HG03196 (cell line): ENCODE results near the gene FKRP.
A peak's percentile ranks its signal among the peaks of the same experiment; 100 is the strongest.

ENCODE experiments used
- ATAC-seq: cut with Tn5 transposase; IDR thresholded peaks from one replicate; pipeline ENCODE4 v1.9.1; 2021; ENCODE audit not compliant: unreplicated experiment

Gene FKRP

DNA sequence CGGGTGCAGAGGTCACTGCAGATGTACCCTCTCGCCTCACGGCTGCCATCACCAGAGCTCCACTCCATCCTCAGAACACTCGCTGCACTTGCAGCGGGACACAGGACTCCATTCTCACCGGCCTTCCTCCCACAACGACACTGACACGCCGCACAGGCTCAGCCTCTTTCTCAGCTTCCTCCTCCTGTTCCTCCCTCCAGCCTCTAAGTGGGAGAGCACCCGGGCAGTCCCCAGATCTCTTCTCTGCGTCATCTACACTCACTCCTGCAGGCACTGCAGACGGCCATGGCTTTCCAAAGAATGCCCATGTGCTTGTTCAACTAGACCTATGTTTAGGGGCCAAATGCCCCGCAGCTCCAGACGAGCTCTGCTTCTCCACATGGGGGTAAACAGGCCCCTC lies 14.3 kb upstream of the FKRP start:
- no peak for ATAC-seq

DNA sequence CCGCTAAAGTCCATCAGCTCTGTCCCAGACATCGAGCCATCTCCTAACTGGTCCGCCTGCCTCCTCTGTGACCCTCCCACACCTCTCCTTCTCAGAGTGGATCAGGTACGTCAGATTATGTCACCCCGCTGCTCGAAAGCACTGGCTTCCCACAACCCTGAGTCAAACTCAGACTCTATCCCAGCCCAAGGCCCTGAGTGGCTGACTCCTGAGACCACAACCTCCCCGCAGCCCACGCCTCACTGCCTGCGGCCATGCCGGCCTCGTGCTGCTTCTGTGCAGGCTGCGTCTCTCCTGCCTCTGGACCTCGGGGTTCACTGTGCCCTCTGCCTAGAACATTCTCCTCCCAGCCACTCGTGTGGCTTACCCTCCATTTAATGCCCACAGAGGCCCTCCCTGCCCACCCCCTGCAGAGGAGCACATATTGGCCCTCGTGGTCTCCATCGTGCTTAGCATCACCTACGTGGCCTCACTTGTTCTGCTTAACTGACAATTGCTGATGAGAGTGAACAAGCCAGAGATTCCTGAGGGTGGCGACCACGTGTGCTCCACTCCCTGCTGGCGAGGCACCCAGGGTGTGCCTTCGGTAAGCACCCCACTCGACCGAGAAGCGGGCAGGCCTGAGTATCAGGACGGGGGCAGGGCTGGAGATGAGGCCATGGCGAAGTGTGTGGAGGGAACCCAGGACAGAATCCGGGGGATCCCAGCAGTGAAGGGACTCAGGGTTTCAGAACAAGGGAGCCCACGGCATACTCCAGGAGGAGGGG lies 13.5 kb upstream of the FKRP start:
- ATAC-seq = no peak

DNA sequence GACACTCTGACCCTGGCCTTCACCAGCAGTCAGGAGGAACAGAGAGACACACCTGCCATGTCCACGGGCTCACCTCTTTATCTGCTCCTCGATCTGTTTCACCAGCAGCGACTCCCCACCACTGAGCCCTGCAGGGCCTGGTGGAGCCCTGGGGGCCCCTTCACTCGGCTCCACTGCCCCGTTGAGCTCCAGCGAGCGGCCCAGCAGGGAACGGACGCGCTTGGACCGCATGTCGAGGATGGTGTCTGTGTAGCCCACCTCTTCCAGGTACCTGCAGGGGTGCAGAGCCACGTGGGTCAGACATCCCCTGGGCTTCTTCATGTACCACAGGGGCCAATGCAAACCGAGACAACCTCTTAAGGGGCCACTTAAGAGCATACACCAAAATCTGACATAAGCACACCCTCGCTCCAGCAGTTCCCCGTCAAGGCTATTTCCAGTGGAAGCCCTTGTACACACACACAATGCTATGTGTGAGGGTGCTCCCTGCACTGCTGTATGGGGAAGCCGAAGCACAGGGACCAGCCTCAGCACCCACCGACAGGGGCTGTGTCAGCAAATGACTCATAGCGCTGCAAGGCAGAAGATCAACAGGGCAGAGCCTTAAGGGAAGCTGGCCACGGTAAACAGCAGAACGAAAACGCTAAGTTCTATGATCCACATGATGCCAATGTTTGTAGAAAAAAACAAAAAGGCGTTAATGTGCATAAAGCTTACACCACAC lies 12.7 kb upstream of the FKRP start:
- no peak for ATAC-seq

DNA sequence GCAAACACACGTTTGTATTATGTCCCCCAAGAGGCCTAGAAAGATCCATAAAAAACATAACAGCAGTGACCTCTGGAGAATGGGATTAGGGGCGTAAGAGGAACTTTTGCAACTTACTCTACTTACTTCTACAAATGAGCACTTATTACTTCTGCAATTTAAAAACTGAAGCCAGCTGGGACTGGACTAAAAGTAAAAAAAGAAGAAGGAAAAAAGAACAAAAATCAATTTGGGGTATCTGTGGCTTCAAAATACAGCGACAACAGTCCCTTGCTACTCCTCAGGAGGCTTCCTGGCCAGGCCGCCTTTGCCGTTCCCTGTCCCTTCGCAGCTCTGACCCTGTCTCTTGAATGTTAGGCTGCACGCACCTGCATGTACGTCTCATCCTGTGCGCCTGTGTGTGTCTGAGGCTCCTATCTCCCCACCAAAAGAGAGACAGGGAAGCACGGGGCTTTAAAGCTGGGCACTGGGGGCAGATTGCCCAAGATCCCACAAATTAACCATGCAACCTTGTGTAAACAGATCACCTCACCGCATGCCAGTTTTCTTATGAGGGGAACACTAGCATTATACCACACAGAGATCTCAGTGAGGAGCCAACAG lies 12.1 kb upstream of the FKRP start:
- no peak for ATAC-seq

DNA sequence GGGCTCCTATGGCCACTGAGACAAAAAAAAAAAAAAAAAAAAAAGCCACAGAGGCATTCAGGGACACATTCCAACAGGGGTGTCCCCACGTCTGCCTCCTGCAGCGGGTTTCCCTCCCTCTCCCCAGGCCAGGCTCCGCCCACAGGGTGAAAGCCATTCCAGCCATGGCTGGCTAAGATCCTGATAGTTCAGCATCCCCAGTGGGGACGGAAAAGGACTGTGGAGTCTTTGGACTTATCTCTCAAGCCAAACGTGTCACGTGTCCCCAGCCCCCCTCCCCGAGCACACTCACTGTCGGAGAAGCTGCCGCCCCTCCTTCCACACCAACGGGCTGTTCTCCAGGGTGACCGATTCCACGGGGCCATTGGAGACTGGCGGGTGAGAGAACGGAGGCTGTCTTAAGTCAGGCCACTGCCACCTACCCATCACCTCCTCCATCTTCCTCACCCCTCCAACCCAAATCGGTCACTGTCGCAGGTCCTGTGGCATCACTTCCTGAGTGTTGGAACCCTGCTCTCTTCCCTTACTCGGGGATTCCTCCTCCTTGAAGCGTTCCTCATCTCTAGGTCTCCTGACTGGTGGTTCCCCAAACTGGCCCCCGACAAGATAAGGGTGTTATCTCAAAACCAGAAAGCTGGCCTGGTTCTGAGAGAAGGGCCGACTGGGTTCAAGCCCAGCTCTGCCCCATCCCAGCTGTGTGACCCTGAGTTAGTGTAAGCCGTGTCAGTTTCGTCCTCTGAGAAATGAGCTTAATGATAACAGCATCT lies 9.1 kb upstream of the FKRP start:
- no peak for ATAC-seq

DNA sequence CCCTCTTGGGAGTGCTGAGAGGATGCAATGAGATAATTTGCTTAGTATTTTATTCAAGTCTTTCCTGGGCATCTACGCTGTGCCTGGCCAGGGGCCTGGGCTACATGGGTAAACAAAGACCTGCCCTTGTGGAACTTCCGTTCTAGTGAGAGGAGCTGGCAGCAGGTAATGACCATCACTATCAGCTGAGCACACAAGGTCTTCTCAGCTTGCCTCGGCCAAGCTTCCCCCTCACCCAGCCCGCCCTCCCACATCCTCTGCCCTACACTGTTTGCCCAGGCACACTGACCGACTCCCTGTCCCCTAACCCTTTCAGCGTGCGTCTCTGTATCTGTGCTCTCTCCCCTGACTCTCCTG lies 8.6 kb upstream of the FKRP start:
- no peak for ATAC-seq

DNA sequence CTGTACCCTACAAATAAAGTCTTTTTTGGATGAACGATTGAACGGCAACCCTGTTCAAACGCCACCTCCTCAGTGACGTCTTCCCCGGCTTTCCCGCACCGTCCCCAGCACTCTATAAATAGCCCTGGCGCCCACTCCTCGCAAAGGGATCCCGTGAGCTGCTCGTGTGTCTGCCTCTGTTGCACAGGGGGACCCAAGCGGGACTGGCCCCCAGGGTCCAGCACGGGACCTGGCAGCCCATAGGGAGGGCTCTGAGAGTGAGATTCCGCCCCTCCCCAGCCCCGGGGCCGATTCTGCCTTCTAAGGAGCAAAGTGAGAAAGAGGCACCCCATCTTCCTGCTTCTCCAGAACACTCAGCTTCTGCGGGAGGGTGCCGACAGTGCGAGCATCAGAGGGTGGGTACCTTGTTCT lies 8.1 kb upstream of the FKRP start:
- ATAC-seq = no peak

DNA sequence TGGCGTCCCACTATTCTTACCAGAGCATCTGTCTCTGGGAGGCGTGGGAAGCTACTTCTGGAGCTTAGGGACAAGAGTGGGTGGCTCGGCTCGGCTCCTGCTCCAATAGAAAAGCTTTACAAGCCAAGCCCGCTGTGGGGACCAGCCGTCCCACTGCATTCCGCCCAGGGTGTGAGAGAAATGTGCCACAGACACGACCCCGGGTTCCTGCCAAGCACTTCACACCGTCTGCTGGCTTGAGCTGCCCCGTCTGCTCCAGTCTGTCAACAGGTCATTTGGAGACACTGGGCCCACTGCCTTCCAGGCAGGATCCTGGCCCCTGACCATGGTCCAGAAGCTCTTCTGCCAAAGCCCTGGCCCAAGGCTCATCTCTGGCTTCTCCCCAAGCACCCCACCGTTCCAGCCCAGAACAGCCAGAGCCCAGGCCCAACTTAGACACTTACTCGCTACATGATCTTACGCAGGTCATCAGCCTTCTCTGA lies 6.5 kb upstream of the FKRP start:
- ATAC-seq = no peak

DNA sequence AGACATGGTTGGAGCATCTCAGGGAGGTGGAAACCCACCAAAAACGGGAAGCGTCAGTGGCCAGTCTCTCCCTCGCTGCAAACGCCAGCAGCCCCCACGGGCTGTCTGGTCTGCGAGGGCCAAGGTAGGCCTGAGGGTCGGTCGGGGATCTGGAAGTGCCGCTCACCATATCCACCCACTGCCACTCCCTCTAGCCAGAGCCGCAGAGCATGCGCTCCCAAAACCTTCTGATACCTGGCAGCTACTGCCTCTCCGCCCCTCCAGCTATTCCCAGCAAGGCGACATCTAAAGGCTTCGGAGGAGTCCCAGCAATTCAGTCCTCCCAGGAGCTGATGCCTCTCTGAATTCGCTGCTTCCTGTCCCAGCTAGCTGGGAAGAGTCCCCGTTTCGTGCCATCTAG lies 4.4 kb upstream of the FKRP start:
- ATAC-seq = no peak

DNA sequence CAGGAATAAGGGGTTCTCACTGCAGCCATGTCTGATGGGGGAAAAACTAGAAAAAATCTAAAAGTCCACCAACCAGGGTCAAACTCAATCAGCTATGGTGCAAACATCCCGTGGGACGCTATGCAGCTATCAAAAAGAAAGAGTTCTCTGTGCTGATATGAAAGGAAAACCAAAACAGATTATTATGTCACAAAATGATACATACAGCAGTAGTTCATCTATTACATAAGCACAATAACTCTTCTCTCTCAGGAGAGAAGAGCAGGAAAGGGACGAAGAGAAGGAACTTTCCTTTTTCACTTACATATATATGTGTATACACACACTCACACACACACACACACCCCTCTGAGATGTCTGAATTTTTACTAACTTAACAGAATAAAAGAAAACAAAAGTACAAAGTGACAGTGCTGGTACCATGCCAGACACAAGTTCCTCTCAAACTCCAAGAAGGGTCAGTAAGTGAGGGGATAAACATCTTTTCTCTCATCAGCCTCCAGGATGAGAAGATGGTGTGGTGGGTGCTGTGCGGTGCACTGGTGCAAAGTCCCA lies 2.9 kb upstream of the FKRP start:
- no peak for ATAC-seq

DNA sequence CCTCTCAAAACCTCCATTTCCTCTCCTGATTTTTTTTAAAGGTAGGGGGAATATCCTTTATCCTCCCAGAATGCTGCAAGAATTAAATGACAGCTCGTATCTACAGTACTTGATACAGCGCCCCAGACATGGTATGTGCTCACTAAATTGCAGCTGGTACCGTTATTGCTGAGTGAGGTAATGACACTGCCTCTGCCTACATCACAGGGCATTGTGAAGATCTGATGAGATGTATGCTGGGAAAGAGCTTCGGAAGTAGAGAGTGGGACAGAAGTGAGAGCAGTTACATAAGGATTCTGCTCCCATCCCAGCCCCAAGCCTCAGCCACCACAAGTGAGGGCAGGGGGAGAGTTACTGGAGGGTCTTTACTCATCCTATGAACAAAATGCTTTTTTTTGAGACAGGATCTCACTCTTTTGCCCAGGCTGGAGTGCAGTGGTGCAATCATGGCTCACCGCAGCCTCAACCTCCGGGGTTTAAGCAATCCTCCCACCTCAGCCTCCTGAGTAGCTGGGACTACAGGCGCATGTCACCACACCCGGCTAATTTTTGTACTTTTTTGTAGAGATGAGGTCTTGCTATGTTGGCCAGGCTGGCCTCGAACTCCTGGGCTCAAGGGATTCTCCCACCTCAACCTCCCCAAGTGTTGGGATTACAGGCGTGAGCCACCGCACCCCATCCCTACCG lies 1.7 kb upstream of the FKRP start:
- no peak for ATAC-seq

DNA sequence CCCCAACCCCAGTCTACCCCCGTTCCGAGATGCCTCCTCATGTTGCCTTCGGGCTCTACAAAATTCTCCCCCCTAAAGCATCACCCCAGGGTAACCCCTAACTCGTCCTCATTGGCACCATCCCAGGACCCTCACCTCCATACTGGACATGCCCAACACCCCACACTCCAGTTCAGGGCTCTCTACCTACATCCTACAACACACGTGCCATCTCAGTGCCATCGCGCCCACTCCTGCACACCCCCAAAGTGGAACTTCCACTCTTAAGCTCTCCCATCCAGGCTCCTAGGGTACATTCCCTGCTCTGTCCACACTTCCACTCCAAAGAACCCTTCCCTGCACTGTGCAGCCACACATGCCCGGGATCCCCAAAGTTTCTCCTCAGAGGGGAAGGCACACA lies 827 bp upstream of the FKRP start:
- ATAC-seq = no peak

DNA sequence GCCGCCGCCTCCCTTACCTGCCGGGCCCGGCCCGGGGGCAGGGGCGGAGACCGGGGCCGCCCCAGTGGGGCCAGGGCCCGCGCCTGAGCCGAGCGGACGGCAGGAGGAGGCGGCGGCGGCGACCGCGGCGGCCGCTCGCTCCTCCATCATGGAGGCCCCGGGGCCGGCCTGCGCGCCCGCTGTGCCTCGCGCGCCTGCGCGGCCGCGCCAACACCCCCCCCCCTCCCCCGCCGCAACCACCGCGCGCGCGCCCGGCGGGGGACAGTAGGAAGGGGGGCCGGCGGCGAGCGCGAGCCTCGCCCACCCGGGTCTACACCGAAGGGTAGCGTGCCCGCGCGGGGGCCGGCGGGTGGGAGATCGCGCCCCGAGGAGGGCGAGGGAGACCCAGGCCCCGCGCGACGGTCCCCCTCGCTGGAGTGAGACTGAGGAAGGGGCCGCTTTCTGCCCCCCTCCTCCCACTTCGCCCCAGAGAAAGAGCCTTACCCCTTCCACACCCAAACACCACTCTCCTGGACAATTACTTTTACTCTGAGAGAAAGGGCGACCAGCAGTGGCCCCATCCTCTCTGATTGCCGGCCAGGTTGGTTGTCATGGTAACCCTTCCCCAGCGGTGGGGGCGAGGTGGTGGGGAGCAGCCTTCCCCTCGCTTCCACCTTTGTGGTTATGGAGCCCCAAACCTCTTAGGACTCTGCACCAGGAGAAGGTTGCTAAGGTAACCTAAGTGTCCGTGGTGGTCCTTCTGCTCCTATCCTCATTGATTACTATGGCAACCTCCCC lies 612 bp downstream of the FKRP start, which contains the start of gene STRN4:
Gene STRN4 (minus strand): TSS at position 170 of the 777 bp plus-strand sequence. CDS start 20 bp downstream, at position 150.
- peak; percentile 32 for ATAC-seq

DNA sequence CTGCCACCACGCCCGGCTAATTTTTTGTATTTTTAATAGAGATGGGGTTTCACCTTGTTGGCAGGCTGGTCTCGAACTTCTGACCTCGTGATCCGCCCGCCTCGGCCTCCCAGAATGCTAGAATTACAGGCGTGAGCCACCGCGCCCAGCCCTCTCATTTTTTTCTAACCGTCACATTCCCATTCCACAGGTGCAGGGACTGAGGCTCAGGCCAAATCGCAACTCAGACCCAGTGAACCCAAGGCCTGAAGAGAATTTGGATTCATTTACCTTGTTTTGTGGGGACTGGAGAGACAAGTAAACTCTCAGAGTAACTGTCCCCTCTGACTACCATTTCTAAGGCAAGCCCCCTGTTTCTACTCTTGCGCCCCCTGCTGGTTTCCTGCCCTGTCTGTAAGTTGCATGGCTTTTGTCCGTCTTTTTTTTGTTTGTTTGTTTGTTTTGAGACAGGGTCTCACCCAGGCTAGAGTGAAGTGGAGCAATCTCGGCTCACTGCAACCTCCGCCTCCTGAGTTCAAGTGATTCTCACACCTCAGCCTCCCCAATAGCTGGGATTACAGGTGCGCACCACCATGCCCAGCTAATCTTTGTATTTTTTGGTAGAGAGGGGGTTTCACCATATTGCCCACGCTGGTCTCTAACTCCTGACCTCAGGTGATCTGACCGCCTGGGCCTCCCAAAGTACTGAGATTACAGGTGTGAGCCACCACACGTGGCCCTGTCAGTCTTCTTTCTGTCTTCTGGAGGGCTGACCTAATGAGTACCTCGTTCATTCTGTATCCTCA lies 2.7 kb downstream of the FKRP start:
- ATAC-seq = no peak

DNA sequence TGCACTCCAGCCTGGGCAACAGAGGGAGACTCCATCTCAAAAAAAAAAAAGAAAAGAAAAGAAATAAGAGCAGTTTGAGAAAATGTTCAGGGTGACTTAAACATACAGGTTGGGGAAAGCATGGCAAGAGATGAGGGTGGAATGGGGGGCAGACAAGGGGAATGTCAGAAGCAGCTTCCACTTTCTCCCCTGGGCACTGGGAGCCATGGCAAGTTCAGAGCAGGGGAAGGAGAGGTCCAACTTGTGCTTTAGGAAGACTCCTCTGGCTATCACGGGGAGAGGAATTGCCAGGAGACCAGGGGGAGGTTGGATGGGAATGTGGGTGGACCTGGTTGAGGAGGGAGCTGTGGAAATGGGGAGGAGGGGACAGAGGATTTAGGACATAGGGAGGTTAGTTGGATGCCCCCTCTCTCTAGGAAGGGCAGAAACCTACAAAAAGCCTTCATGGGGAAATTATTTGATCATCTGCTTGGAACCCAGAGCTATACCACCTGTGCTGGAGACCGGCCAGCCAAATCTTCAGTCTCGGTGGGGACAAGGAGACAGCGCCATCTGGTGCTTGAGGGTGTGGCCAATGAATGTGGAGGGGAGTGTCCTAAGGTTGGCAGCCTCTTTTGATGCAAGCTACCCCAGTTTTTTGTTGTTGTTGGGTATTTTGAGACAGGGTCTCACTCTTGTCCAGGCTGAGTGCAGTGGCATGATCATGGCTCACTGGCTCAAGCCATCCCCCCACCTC lies 7.7 kb downstream of the FKRP start:
- ATAC-seq = no peak

DNA sequence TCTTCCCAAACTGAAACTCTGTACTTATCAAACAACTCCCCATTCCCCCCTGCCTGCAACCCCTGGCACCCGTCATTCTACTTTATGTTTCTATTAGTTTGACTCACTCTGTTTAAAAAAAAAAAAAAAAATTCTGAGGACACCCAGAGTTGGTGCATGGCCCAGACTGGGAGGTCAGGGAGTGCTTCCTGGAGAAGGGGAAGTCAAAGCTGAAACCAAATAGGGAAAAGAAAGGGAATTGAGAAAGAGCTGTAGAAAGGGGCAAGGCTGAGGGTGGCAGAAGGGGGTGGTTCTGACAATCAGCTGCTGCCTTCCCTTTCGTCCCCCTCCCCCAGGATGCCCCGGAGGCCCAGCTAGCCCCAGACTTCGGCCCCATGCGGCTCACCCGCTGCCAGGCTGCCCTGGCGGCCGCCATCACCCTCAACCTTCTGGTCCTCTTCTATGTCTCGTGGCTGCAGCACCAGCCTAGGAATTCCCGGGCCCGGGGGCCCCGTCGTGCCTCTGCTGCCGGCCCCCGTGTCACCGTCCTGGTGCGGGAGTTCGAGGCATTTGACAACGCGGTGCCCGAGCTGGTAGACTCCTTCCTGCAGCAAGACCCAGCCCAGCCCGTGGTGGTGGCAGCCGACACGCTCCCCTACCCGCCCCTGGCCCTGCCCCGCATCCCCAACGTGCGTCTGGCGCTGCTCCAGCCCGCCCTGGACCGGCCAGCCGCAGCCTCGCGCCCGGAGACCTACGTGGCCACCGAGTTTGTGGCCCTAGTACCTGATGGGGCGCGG lies 9.4 kb downstream of the FKRP start:
- ATAC-seq = no peak

DNA sequence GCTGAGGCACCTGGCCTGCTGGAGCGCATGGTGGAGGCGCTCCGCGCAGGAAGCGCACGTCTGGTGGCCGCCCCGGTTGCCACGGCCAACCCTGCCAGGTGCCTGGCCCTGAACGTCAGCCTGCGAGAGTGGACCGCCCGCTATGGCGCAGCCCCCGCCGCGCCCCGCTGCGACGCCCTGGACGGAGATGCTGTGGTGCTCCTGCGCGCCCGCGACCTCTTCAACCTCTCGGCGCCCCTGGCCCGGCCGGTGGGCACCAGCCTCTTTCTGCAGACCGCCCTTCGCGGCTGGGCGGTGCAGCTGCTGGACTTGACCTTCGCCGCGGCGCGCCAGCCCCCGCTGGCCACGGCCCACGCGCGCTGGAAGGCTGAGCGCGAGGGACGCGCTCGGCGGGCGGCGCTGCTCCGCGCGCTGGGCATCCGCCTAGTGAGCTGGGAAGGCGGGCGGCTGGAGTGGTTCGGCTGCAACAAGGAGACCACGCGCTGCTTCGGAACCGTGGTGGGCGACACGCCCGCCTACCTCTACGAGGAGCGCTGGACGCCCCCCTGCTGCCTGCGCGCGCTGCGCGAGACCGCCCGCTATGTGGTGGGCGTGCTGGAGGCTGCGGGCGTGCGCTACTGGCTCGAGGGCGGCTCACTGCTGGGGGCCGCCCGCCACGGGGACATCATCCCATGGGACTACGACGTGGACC lies 10.1 kb downstream of the FKRP start:
- ATAC-seq = no peak
